GM11168 (cell line): ENCODE results near the gene CD300C.
"Not testable (repeated sequence)": the region's sequence is repeated elsewhere in the genome, so short reads cannot be mapped to it uniquely, and the experiment has no call there.

Source experiments
- in situ Hi-C: fragments of 300-500 bp; cut with MboI; formaldehyde crosslinking; loops from one replicate; pipeline ENCODE4 v1.12.0; 2022; ENCODE audit warnings: low sequenced_read_pairs; ENCODE audit not compliant: unreplicated experiment

The CD300C gene

GRCh38 chr17:74539281-74539820 is 6.6 kb downstream of the CD300C start:
- in situ Hi-C loops, result no loop called here

- in situ Hi-C loops, result no loop called here
Observed at GRCh38 chr17:74536890-74537289, 9.0 kb downstream of the CD300C start.

- in situ Hi-C loops, result no loop called here
Observed at GRCh38 chr17:74532115-74532514, 13.8 kb downstream of the CD300C start.

DNA sequence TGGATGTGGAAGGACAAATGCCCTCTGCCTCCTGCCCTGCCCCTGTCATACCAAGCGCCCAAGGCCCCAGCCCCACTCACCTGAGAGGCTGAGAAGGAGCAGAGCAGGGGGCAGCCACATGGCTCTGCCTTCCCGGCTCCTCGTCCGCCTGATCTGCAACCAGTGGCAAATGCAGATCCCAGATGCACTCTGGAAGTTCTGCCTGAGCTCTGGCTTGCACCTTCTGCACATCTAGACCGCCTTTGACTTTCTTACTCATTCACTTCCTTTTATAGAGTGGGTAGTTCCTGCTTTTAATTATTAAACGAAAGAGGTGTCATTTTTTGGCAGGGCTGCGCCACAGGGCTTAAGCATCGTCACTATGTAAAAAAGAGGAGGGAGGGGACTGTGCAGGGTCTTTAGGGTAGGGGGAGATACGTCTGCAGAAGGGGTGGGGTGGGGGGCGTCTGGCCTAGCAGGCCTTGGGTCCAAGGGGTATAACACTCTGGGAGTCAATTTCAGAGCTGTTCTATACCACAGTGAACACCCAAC is 14.6 kb downstream of the CD300C start, which contains the start of gene CD300LB:
Gene CD300LB (minus strand): TSS at position 245 of the 531 bp plus-strand sequence. CDS start 125 bp downstream, at position 120.
- in situ Hi-C loops, result no loop called here

GRCh38 chr17:74530831-74531150 is 15.1 kb downstream of the CD300C start:
- in situ Hi-C loops, result no loop called here

DNA sequence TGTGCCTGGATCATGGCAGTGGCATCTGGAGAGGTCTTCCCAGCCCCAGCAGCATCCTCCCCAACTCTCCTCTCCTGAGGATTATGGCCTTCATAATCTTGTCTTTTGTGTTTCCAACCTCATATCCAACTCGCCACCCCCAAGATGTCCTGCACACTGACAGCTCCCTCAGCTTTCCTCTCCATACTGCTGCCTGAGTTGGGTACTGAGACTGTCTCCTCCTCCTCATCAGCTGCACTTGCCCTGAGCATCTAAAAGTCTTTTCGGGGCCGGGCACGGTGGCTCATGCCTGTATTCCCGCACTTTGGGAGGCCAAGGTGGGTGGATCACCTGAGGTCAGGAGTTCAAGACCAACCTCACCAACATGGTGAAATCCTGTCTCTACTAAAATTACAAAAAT is 16.7 kb downstream of the CD300C start:
- in situ Hi-C loops, result no loop called here

DNA sequence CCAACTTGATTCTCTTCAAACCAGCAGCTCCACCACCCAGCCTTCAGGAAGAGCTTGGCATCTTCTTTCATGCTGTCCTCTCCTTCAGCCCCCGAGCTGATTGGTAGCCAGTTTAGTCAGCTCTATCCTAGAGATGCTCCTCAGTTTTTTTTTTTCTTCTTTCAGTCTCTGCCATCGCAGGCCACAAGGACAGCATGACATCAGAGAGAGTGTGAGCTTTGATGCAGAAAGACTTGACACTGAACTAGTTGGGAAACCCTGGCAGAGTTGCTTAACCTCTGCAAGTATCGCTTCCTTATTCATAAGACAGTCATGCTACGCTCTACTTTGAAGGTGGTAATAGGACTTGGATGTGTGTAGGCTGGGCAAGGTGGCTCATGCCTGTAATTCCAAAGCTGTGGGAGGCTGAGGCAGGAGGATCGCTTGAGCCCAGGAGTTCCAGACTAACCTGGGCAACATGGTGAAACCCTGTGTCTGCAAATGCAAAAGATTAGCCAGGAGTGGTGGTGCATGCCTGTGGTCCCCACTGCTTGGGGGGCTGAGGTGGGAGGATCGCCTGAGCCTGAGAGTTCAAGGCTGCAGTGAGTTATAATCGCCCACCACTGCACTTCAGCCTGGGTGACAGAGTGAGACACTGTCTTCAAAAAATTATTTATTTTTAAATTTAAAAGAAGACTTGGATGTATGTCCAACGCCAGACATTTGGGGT is 17.3 kb downstream of the CD300C start:
- in situ Hi-C loops, result no loop called here

- in situ Hi-C loops, result no loop called here
Observed at GRCh38 chr17:74527756-74528155, 18.2 kb downstream of the CD300C start.

GRCh38 chr17:74527081-74527480 is 18.8 kb downstream of the CD300C start:
- in situ Hi-C loops, result no loop called here

GRCh38 chr17:74526681-74527080 is 19.2 kb downstream of the CD300C start:
- in situ Hi-C loops, result no loop called here

GRCh38 chr17:74525781-74526288 is 20.1 kb downstream of the CD300C start:
- in situ Hi-C loops, result no loop called here

DNA sequence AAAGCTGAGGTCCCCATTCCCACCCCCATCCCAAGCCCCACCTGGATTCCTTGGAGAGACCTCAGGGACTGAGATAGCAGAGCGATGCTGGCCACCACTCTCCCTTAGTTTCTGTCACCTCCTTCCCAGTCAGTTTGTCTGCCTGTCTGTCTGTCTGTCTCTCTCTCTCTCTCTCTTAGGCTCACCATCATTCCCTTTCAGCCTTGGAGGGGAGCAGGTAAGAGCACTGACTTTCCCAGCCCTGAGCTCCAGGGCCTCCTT is 20.5 kb downstream of the CD300C start:
- in situ Hi-C loops, result no loop called here

- in situ Hi-C loops, result no loop called here
Observed at GRCh38 chr17:74524653-74525464, 21.1 kb downstream of the CD300C start.

DNA sequence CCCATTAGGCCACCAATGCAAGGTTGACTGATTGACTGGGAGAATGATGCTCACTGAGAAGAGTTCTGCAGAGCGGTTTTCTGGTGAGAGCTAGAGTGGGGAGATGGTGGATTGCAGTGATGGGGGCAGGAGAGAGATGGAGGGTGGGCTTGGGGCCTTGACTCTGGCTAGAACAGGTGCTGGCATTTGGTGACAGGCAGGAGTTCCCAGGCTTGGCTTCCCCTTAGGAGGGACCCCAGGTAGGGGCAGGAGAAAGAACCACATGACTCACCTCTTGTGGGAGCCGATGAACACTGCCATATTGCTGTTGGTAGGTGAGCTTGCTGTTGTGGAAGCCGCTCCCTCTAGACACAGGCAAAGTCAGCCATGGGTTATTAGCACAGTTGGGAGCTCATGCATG is 22.6 kb downstream of the CD300C start:
- in situ Hi-C loops, result no loop called here

- in situ Hi-C loops, result no loop called here
Observed at GRCh38 chr17:74522381-74523105, 23.4 kb downstream of the CD300C start.

DNA sequence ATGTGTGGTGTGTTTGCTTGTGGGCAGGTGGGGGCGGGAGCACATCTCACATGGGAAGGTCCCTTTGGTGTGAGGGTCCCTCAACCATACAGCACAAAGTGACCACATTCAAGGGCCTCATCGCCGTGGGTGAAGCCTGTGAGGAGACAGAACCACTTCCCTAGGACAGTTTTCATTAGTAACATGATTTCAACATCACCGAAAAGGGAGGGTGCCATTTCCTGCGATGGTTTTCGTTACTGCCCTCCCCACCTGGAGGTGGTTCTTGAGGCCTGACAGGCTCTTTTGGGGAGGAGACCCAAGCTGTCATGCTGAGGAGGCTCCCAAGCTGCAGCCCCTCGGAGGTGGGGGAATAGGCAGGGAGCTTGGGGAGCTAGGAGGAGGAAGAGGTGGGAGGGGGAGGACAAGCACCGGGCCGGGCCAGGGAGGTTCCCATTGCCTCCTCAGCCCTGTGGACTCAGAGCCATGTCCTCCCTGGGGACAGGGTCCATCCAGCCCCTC is 24.2 kb downstream of the CD300C start:
- in situ Hi-C loops, result no loop called here

GRCh38 chr17:74520790-74521480 is 25.0 kb downstream of the CD300C start:
- in situ Hi-C loops, result no loop called here

- in situ Hi-C loops, result no loop called here
Observed at GRCh38 chr17:74520016-74520434, 25.9 kb downstream of the CD300C start.

DNA sequence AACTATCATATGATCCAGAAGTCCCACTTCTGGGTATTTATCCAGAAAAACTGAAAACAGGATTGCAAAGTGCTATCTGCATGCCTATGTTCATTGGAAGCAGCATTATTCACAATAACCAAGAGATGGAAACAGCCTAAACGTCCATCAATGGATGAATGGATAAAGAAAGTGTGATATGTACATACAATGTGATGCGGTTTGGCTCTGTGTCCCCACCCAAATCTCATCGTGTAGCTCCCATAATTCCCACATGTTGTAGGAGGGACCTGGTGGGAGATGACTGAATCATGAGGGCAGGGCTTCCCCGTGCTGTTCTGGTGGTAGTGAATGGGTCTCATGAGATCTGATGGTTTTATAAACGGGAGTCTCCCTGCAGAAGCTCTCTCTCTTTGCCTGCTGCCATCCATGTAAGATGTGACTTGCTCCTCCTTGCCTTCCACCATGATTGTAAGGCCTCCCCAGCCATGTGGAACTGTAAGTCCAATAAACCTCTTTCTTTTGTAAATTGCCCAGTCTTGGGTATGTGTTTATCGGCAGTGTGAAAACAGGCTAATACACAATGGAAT is 27.4 kb downstream of the CD300C start:
- in situ Hi-C loops, result not testable (repeated sequence)
